ENCODE results near the gene SLC50A1.

Gene SLC50A1

DNA sequence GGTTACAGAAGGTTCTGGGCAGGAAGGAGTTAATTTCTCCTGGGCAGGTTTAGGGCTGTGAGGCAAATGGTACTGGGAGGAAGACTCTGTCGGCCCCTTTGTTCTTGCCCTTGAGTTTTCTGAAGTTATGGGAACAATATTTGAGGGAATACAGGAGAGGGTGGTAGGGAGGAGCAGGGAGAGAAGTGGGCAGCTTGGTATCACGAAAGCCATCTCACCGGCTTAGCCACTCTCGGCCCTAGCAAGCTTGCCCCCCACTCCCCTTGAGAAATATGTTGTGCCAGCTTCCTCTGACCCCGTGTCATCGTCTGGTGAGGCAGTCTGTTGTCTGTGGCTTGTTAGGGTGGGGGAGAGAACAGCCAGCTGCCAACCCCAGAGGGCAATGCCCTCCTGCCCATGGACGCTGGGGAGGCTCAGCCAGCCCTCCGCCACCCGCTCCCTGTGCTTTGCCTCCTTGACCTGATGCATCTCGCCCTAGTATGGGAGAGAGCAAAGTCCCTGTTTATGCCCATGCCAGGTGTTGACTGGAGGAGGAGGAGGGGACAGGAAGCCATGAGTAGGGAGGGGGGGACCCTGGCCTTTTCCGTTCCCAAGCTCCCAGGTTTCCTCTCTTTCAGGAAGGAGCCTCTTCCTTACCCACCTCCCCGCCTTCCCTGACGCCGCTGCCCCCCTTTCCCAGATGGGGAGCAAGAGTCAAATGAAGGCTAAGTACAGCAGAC lies 6.7 kb upstream of the SLC50A1 start:
- peaks cover 28 to 31% of the 10 kb centered on the region in 2 experiments for H3K4me1 ChIP-seq (ENCODE audit: control insufficient read depth in 1 of 2, insufficient read depth in 1 of 2, low read depth in 1 of 2, low read length in 1 of 2)
- TF ChIP-seq, protein P1, sequence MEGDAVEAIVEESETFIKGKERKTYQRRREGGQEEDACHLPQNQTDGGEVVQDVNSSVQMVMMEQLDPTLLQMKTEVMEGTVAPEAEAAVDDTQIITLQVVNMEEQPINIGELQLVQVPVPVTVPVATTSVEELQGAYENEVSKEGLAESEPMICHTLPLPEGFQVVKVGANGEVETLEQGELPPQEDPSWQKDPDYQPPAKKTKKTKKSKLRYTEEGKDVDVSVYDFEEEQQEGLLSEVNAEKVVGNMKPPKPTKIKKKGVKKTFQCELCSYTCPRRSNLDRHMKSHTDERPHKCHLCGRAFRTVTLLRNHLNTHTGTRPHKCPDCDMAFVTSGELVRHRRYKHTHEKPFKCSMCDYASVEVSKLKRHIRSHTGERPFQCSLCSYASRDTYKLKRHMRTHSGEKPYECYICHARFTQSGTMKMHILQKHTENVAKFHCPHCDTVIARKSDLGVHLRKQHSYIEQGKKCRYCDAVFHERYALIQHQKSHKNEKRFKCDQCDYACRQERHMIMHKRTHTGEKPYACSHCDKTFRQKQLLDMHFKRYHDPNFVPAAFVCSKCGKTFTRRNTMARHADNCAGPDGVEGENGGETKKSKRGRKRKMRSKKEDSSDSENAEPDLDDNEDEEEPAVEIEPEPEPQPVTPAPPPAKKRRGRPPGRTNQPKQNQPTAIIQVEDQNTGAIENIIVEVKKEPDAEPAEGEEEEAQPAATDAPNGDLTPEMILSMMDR (IDR thresholded peaks at IDR 0.05), result no peak

DNA sequence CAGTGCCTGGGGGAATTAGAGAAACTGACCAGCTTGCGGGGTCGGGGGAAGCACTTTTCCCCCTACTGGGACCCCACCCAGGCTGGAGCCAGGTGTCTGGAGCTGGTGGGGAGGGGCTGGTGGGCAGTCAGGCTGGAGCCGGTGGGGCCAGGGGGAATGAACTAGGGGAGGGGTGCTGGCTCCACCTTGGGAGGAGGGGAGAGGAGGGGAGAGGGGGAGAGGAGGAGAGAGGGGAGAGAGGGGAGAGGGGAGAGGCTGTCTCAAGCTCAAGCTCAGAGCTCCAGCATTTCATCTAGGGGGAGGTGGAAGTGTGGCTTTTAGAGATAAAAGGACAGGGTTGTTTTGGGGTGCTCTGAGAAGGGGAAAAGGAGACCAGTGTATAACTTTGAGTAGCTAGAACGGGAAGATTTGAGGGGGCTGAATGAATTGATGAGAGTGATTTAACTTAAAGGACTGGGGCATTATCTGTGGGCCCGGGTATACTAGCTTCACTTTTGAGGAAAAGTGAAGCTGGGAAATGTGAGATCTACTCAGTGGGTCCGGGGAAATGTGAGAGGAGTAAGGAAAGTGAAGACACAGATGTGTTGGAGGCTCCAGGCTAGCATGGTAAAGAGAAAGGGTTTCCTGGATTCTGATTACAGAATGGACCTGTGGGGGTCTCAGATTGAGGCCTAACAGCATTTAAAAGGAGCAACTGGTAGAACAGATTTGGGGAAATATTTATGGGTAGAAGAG lies 5.2 kb upstream of the SLC50A1 start:
- no peak overlapping the region for H3K27ac ChIP-seq
- TF ChIP-seq, protein P1 (IDR thresholded peaks at IDR 0.05), result no peak
- no peaks in the 10 kb centered on the region for H3K9me3 ChIP-seq
- no peaks in the 10 kb centered on the region for H3K36me3 ChIP-seq
- H3K27me3 ChIP-seq, result peaks cover 54% of the 10 kb centered on the region
- H3K4me1 ChIP-seq (ENCODE audit: control insufficient read depth in 1 of 2, insufficient read depth in 1 of 2, low read depth in 1 of 2, low read length in 1 of 2), result peaks cover 37 to 38% of the 10 kb centered on the region in 2 experiments
- H3K4me3 ChIP-seq (ENCODE audit: low read depth in 1 of 2, low read length in 1 of 2), result no peak overlapping the region

More for the DNA sequence above, 6.7 kb upstream of the SLC50A1 start:
- Histone ChIP-seq H3K27me3 (peaks cover 69% of the 10 kb centered on the region), H3K36me3 (no peaks in the 10 kb centered on the region), H3K9me3 (no peaks in the 10 kb centered on the region), H3K4me3 (ENCODE audit: low read depth in 1 of 2, low read length in 1 of 2) (no peak overlapping the region), H3K27ac (no peak overlapping the region)

DNA sequence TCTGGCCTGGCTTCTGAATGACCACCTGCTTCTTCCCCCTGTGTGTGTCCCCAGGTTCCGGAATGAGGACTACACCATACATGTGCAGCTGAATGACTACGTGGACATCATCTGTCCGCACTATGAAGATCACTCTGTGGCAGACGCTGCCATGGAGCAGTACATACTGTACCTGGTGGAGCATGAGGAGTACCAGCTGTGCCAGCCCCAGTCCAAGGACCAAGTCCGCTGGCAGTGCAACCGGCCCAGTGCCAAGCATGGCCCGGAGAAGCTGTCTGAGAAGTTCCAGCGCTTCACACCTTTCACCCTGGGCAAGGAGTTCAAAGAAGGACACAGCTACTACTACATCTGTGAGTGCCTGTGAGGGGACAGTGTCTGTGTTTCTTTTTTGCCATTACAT lies 4.4 kb upstream of the SLC50A1 start:
- no peaks in the 10 kb centered on the region for H3K9me3 ChIP-seq
- no peak overlapping the region for H3K27ac ChIP-seq
- H3K4me3 ChIP-seq (ENCODE audit: low read depth in 1 of 2, low read length in 1 of 2), result no peak overlapping the region
- peaks cover 45% of the 10 kb centered on the region for H3K27me3 ChIP-seq
- TF ChIP-seq, protein P1 (IDR thresholded peaks at IDR 0.05), result no peak
- H3K36me3 ChIP-seq, result no peaks in the 10 kb centered on the region
- H3K4me1 ChIP-seq (ENCODE audit: control insufficient read depth in 1 of 2, insufficient read depth in 1 of 2, low read depth in 1 of 2, low read length in 1 of 2), result peaks cover 37 to 38% of the 10 kb centered on the region in 2 experiments

- H3K36me3 ChIP-seq, result no peaks in the 10 kb centered on the region
- TF ChIP-seq, protein P1 (IDR thresholded peaks at IDR 0.05), result no peak
- H3K4me3 ChIP-seq (ENCODE audit: low read depth in 1 of 2, low read length in 1 of 2), result no peak overlapping the region
- H3K27ac ChIP-seq, result no peak overlapping the region
- peaks cover 36 to 37% of the 10 kb centered on the region in 2 experiments for H3K4me1 ChIP-seq (ENCODE audit: control insufficient read depth in 1 of 2, insufficient read depth in 1 of 2, low read depth in 1 of 2, low read length in 1 of 2)
- H3K27me3 ChIP-seq, result peaks cover 40% of the 10 kb centered on the region
- H3K9me3 ChIP-seq, result no peaks in the 10 kb centered on the region
These were observed 3.8 kb upstream of the SLC50A1 start for GRCh38 chr1:155131856-155132255.

- TF ChIP-seq, protein P1 (IDR thresholded peaks at IDR 0.05), result no peak
- peaks cover 20% of the 10 kb centered on the region for H3K27me3 ChIP-seq
- no peak overlapping the region for H3K4me3 ChIP-seq (ENCODE audit: low read depth in 1 of 2, low read length in 1 of 2)
- no peaks in the 10 kb centered on the region for H3K36me3 ChIP-seq
- H3K27ac ChIP-seq, result no peak overlapping the region
- no peaks in the 10 kb centered on the region for H3K9me3 ChIP-seq
- H3K4me1 ChIP-seq (ENCODE audit: control insufficient read depth in 1 of 2, insufficient read depth in 1 of 2, low read depth in 1 of 2, low read length in 1 of 2), result peaks cover 22 to 24% of the 10 kb centered on the region in 2 experiments
These were observed 1.8 kb upstream of the SLC50A1 start for GRCh38 chr1:155133799-155134281.

Measured in neutrophil (primary cell).